ENCODE data around the gene ZFR. TPM values are rescaled to one million over a fixed set of nuclear protein-coding genes. Genes with fewer than 3 reads are reported as not detected.

ZFR gene
- total RNA-seq, 1 experiment from 2014 or later: 78.3 TPM

GRCh38 chr5:32379421-32379820 lies 65.1 kb downstream of the ZFR start:
- H3K4me3 Mint-ChIP-seq (ENCODE audit: unreplicated experiment): no peak overlapping the region
- no peak for TF ChIP-seq CTCF (IDR thresholded peaks at IDR 0.05; ENCODE audit: insufficient read depth in 1 of 2, low read depth in 1 of 2, low read length in 1 of 2, severe bottlenecking in 1 of 2, unreplicated experiment in 1 of 2)
- CTCF ChIA-PET: no interaction called here
- no peaks in the 10 kb centered on the region for H3K4me1 Mint-ChIP-seq (ENCODE audit: low read depth, unreplicated experiment)
- no peaks in the 10 kb centered on the region for H3K4me1 ChIP-seq
- no peak for DNase-seq
- no peaks in the 10 kb centered on the region for H3K9me3 ChIP-seq
- no peaks in the 10 kb centered on the region for H3K27me3 Mint-ChIP-seq (ENCODE audit: insufficient read depth, unreplicated experiment)
- no peak overlapping the region for H3K4me3 ChIP-seq (ENCODE audit: low read depth, low read length)
- no peaks in the 10 kb centered on the region for H3K27me3 ChIP-seq (replicated peaks; ENCODE audit: control insufficient read depth, insufficient read depth, low read length)
- intact Hi-C loops (cut with micrococcal nuclease; ENCODE audit: unreplicated experiment): no loop called here
- H3K9me3 Mint-ChIP-seq (ENCODE audit: unreplicated experiment): no peaks in the 10 kb centered on the region
- no peaks in the 10 kb centered on the region for H3K36me3 ChIP-seq (ENCODE audit: control insufficient read depth, insufficient read depth, low read length)
- POLR2A ChIA-PET: no interaction called here
- BruUV-seq (replicated peaks): no TSS peak
- peaks cover 84% of the 10 kb centered on the region for H3K36me3 Mint-ChIP-seq (ENCODE audit: insufficient read depth, unreplicated experiment)
- H3K27ac Mint-ChIP-seq (ENCODE audit: unreplicated experiment): no peak overlapping the region

- Histone ChIP-seq H3K4me3 (ENCODE audit: low read depth, low read length) (no peak overlapping the region), H3K36me3 (ENCODE audit: control insufficient read depth, insufficient read depth, low read length) (no peaks in the 10 kb centered on the region), H3K9me3 (no peaks in the 10 kb centered on the region), H3K27me3 (replicated peaks; ENCODE audit: control insufficient read depth, insufficient read depth, low read length) (no peaks in the 10 kb centered on the region), H3K4me1 (no peaks in the 10 kb centered on the region)
- DNase-seq: no peak
- POLR2A ChIA-PET: no interaction called here
- H3K9me3 Mint-ChIP-seq (ENCODE audit: unreplicated experiment): no peaks in the 10 kb centered on the region
- intact Hi-C loops (cut with micrococcal nuclease; ENCODE audit: unreplicated experiment): no loop called here
- no TSS peak for BruUV-seq (replicated peaks)
- H3K27me3 Mint-ChIP-seq (ENCODE audit: insufficient read depth, unreplicated experiment): no peaks in the 10 kb centered on the region
- CTCF ChIA-PET: no interaction called here
- no peaks in the 10 kb centered on the region for H3K4me1 Mint-ChIP-seq (ENCODE audit: low read depth, unreplicated experiment)
- H3K4me3 Mint-ChIP-seq (ENCODE audit: unreplicated experiment): no peak overlapping the region
- H3K36me3 Mint-ChIP-seq (ENCODE audit: insufficient read depth, unreplicated experiment): peaks cover 86% of the 10 kb centered on the region
- no peak overlapping the region for H3K27ac Mint-ChIP-seq (ENCODE audit: unreplicated experiment)
- TF ChIP-seq CTCF (IDR thresholded peaks at IDR 0.05; ENCODE audit: insufficient read depth in 1 of 2, low read depth in 1 of 2, low read length in 1 of 2, severe bottlenecking in 1 of 2, unreplicated experiment in 1 of 2): no peak
These were observed 65.6 kb downstream of the ZFR start for GRCh38 chr5:32378966-32379365.

- Mint-ChIP-seq H3K4me1 (ENCODE audit: low read depth, unreplicated experiment) (no peaks in the 10 kb centered on the region), H3K36me3 (ENCODE audit: insufficient read depth, unreplicated experiment) (peaks cover 75% of the 10 kb centered on the region), H3K4me3 (ENCODE audit: unreplicated experiment) (no peak overlapping the region), H3K27me3 (ENCODE audit: insufficient read depth, unreplicated experiment) (no peaks in the 10 kb centered on the region), H3K27ac (ENCODE audit: unreplicated experiment) (no peak overlapping the region), H3K9me3 (ENCODE audit: unreplicated experiment) (no peaks in the 10 kb centered on the region)
- H3K4me1 ChIP-seq: no peaks in the 10 kb centered on the region
- H3K27me3 ChIP-seq (replicated peaks; ENCODE audit: control insufficient read depth, insufficient read depth, low read length): no peaks in the 10 kb centered on the region
- POLR2A ChIA-PET: no interaction called here
- intact Hi-C loops (cut with micrococcal nuclease; ENCODE audit: unreplicated experiment): no loop called here
- no peaks in the 10 kb centered on the region for H3K9me3 ChIP-seq
- no TSS peak for BruUV-seq (replicated peaks)
- TF ChIP-seq CTCF (IDR thresholded peaks at IDR 0.05; ENCODE audit: insufficient read depth in 1 of 2, low read depth in 1 of 2, low read length in 1 of 2, severe bottlenecking in 1 of 2, unreplicated experiment in 1 of 2): no peak
- H3K4me3 ChIP-seq (ENCODE audit: low read depth, low read length): no peak overlapping the region
- H3K36me3 ChIP-seq (ENCODE audit: control insufficient read depth, insufficient read depth, low read length): peaks cover 2% of the 10 kb centered on the region; the same call in 1 of the 2 replicates
- no peak for DNase-seq
- CTCF ChIA-PET: no interaction called here
These were observed 74.9 kb downstream of the ZFR start for GRCh38 chr5:32369542-32370155.
